Measurements from ENCODE around the gene SLC9A8. TPM values are rescaled to one million over a fixed set of nuclear protein-coding genes. Genes with fewer than 3 reads are reported as not detected.
A peak's percentile ranks its signal among the peaks of the same experiment; 100 is the strongest.

The SLC9A8 gene
- total and polyA plus RNA-seq, 7 donors: 6.1 to 19.4 (median 10.6) TPM

DNA sequence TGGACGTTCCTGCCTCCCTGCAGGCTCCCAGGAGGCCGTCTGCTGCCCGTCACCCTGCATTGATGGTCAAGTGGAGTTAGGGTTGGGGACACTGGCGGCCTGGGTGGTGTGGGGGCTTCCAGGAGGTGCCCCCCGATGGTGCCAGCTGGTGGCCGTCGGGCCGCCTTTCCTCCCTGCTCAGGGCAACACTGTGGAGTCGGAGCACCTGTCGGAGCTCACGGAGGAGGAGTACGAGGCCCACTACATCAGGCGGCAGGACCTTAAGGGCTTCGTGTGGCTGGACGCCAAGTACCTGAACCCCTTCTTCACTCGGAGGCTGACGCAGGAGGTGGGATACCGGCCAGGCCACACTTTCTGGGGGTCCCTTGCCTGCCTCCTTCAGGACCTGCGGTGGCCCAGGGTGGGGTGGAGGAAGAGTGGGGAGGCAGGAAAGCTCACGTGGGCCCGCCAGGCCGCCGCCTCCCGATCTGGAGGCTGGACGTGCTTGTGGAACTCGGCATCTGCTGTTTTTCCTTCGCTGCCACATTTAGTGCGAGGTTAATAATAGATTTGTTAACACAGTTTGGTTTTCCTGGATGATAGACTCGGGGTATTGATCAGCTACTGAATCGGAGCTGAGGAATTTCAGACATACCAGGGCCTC, 74.1 kb downstream of the SLC9A8 start:
- no peak overlapping the region for H3K4me3 ChIP-seq
- H3K4me1 ChIP-seq: peaks cover 4% of the 10 kb centered on the region
- no peaks in the 10 kb centered on the region for H3K9me3 ChIP-seq
- ATAC-seq: no peak
- peaks cover 4 to 62% of the 10 kb centered on the region in 2 donors for H3K36me3 ChIP-seq (ENCODE audit: insufficient read depth in 1 of 2, low read depth in 1 of 2)
- DNase-seq: no peak
- TF ChIP-seq, protein P1, sequence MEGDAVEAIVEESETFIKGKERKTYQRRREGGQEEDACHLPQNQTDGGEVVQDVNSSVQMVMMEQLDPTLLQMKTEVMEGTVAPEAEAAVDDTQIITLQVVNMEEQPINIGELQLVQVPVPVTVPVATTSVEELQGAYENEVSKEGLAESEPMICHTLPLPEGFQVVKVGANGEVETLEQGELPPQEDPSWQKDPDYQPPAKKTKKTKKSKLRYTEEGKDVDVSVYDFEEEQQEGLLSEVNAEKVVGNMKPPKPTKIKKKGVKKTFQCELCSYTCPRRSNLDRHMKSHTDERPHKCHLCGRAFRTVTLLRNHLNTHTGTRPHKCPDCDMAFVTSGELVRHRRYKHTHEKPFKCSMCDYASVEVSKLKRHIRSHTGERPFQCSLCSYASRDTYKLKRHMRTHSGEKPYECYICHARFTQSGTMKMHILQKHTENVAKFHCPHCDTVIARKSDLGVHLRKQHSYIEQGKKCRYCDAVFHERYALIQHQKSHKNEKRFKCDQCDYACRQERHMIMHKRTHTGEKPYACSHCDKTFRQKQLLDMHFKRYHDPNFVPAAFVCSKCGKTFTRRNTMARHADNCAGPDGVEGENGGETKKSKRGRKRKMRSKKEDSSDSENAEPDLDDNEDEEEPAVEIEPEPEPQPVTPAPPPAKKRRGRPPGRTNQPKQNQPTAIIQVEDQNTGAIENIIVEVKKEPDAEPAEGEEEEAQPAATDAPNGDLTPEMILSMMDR (IDR thresholded peaks at IDR 0.05): no peak
- peak overlapping the region; percentile 52 for H3K27ac ChIP-seq
- intact Hi-C loops (cut with DNase I): loop anchor here (5.0 to 10.0 kb wide), 2 partner anchors 274 to 552 kb away; no protein-coding TSS in a partner anchor
- 73 to 77% (median 76%) methylated on average over 28 to 30 of the region's 30 CpGs for WGBS, 3 donors
- no peaks in the 10 kb centered on the region for H3K27me3 ChIP-seq (ENCODE audit: insufficient read depth in 3 of 3, low read length in 2 of 3)

DNA sequence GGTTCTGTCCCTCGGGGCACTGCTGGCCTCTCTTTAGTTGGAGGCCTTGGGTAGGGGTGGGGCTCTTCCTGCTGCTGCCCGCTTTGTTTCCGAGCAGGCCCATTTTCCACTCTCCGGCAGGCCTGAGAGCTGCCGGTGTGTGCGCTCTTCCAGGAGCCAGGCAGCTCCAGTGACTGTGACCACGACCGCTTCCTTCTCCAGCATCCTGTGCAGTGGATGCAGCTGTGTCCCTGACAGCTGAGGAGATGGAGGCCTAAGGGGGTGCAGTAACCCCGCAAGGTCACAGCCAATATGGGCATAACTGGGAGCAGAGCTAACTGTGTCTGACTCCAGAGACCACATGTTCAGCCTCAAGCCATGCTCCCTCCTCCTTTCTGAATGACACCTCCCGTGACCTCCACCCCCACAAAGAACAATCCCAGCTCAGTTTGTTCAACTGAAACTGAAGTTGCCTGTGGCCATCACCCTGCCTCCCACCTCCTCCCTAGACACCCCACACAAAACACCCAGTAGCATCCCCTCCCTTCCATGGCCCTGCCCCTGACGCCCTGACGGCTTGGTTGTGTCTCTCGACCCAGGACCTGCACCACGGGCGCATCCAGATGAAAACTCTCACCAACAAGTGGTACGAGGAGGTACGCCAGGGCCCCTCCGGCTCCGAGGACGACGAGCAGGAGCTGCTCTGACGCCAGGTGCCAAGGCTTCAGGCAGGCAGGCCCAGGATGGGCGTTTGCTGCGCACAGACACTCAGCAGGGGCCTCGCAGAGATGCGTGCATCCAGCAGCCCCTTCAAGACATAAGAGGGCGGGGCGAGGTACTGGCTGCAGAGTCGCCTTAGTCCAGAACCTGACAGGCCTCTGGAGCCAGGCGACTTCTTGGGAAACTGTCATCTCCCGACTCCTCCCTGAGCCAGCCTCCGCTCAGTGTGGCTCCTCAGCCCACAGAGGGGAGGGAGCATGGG, 74.9 kb downstream of the SLC9A8 start:
- Histone ChIP-seq H3K4me3 (no peak overlapping the region), H3K4me1 (peaks cover 5% of the 10 kb centered on the region), H3K9me3 (no peaks in the 10 kb centered on the region), H3K27ac (peak overlapping the region; percentile 52), H3K36me3 (ENCODE audit: insufficient read depth in 1 of 2, low read depth in 1 of 2) (peaks cover 4 to 56% of the 10 kb centered on the region in 2 donors), H3K27me3 (ENCODE audit: insufficient read depth in 3 of 3, low read length in 2 of 3) (no peaks in the 10 kb centered on the region)
- peak in 3 of 4 donors; percentile 5 to 22 (median 14) for ATAC-seq
- TF ChIP-seq, protein P1 (IDR thresholded peaks at IDR 0.05): no peak
- WGBS, 3 donors: 80 to 84% (median 80%) methylated on average over 32 of the region's 32 CpGs
- intact Hi-C loops (cut with DNase I): loop anchor here (2.0 to 10.0 kb wide), 3 partner anchors 275 to 553 kb away; no protein-coding TSS in a partner anchor
- no peak for DNase-seq

DNA sequence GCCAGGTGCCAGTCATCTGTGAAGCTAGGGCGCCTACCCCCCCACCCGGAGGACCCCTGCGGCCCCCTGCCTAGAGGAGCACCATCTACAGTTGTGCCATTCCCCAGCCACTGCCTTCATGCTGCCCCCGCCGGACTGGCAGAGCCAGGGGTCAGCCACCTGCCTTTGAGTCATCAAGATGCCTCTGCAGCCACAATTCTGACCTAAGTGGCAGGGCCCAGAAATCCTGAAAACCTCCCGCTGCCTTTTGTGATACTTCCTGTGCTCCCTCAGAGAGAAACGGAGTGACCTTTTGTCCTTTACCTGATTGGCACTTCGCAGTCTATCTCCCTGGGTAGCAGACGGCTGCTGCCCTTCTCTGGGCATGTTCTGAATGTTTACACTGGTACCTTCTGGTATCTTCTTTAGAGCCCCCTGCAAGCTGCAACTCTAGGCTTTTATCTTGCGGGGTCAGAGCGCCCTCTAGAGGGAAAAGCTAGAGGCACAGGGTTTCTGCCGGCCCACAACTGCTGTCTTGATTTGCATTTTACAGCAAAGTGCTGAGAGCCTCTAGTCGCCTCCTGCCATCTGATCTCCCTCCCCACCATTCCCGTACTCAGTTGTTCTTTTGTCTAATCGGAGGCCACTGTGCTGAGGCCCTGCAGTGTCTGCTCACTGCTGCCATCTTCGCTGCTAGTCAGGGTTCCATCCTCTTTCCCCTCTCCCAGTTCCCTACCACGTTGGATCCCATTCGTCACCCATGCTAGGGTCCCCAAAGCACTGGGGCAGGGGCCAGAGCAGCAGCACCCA, 75.8 kb downstream of the SLC9A8 start:
- Histone ChIP-seq H3K9me3 (no peaks in the 10 kb centered on the region), H3K4me1 (peaks cover 10% of the 10 kb centered on the region), H3K36me3 (ENCODE audit: insufficient read depth in 1 of 2, low read depth in 1 of 2) (peaks cover 4 to 52% of the 10 kb centered on the region in 2 donors), H3K4me3 (no peak overlapping the region), H3K27me3 (ENCODE audit: insufficient read depth in 3 of 3, low read length in 2 of 3) (no peaks in the 10 kb centered on the region), H3K27ac (peak overlapping the region; percentile 52)
- intact Hi-C loops (cut with DNase I): loop anchor here (2.0 to 10.0 kb wide), 3 partner anchors 276 to 554 kb away; no protein-coding TSS in a partner anchor
- TF ChIP-seq, protein P1 (IDR thresholded peaks at IDR 0.05): peak; percentile 63
- ATAC-seq (peak; percentile 48 to 67 (median 55)), DNase-seq (no peak)
- 52 to 66% (median 61%) methylated on average over 18 of the region's 18 CpGs for WGBS, 3 donors
